ENCODE data around the gene UCMA. TPM values are rescaled to one million over a fixed set of nuclear protein-coding genes. Genes with fewer than 3 reads are reported as not detected.

UCMA gene
- total and polyA plus RNA-seq, 10 of the 15 experiments (the other 5 are each of a cell fraction or from before 2014, with no cell fraction given), result 0.15 TPM; not detected in 9

GRCh38 chr10:13253726-13254125 is 19.6 kb upstream of the UCMA start:
- ChIA-PET RAD21 (ENCODE audit: unreplicated experiment) (no interaction called here), SMC1A (ENCODE audit: uncharacterized antibody, unreplicated experiment) (no interaction called here), POLR2A (no interaction called here), CTCF (no interaction called here)
- in situ Hi-C loops (cut with MboI) (no loop called here), intact Hi-C loops (cut with micrococcal nuclease; ENCODE audit: unreplicated experiment) (no loop called here)
- no peak overlapping the region for H3K27ac ChIP-seq (ENCODE audit: control insufficient read depth, insufficient read depth)
- no peaks in the 10 kb centered on the region for H4K20me1 ChIP-seq (ENCODE audit: control insufficient read depth, insufficient read depth)
- H3K4me2 ChIP-seq (ENCODE audit: control insufficient read depth, insufficient read depth), result no peak overlapping the region
- no peaks in the 10 kb centered on the region for H3K4me1 ChIP-seq (ENCODE audit: control insufficient read depth, insufficient read depth, low read length)
- H3K79me2 ChIP-seq (ENCODE audit: control insufficient read depth, insufficient read depth, low read length), result no peaks in the 10 kb centered on the region
- H3K9me3 ChIP-seq (replicated peaks; ENCODE audit: control insufficient read depth, insufficient read depth, low read length), result no peaks in the 10 kb centered on the region
- ATAC-seq, result no peak
- no TSS peak for BruUV-seq (replicated peaks)
- H2AFZ ChIP-seq (ENCODE audit: control insufficient read depth, low read depth, low read length), result no peak overlapping the region
- H3K36me3 ChIP-seq (ENCODE audit: control insufficient read depth in 2 of 2, insufficient read depth in 2 of 2, low read length in 1 of 2), result no peaks in the 10 kb centered on the region
- H3K9ac ChIP-seq (ENCODE audit: control insufficient read depth, insufficient read depth, low read length), result no peak overlapping the region
- no peak for DNase-seq (ENCODE audit: low read depth, low spot score)
- no peak overlapping the region for H3K4me3 ChIP-seq
- no peaks in the 10 kb centered on the region; a peak in 1 of 4 replicates for H3K27me3 ChIP-seq (replicated peaks in 1 of 2; ENCODE audit: control insufficient read depth in 2 of 2, insufficient read depth in 2 of 2, low read length in 1 of 2)
- no peak for FAIRE-seq
- TF ChIP-seq SPI1 (IDR thresholded peaks at IDR 0.05; ENCODE audit: borderline replicate concordance, insufficient read depth, low read depth, low read length), result no peak
- TF ChIP-seq MTA2 (IDR thresholded peaks at IDR 0.05; ENCODE audit: low read depth), result no peak
- TF ChIP-seq EP300 (IDR thresholded peaks at IDR 0.05; ENCODE audit: borderline replicate concordance in 1 of 2, control insufficient read depth in 1 of 2, low read depth in 2 of 2, low read length in 2 of 2), result no peak
- TF ChIP-seq SP1 (IDR thresholded peaks at IDR 0.05; ENCODE audit: low read depth, low read length), result no peak
- TF ChIP-seq MEF2B (IDR thresholded peaks at IDR 0.05; ENCODE audit: partially characterized antibody, poor library complexity, severe bottlenecking), result no peak
- TF ChIP-seq SMAD5 (IDR thresholded peaks at IDR 0.05; ENCODE audit: low read depth), result no peak
- no peak for TF ChIP-seq ZNF217 (IDR thresholded peaks at IDR 0.05)
- no peak for TF ChIP-seq IKZF2 (IDR thresholded peaks at IDR 0.05)
- TF ChIP-seq SIX5 (IDR thresholded peaks at IDR 0.05; ENCODE audit: low read depth, low read length, severe bottlenecking), result no peak
- no peak for TF ChIP-seq BCL11A (IDR thresholded peaks at IDR 0.05; ENCODE audit: low read depth, low read length)
- TF ChIP-seq SIN3A (IDR thresholded peaks at IDR 0.05; ENCODE audit: low read depth, low read length), result no peak
- no peak for TF ChIP-seq ETV6 (conservative IDR thresholded peaks at IDR 0.05 in 1 of 2, IDR thresholded peaks at IDR 0.05 in 1 of 2; ENCODE audit: borderline replicate concordance in 1 of 2, low read depth in 1 of 2)
- no peak for TF ChIP-seq MYB (IDR thresholded peaks at IDR 0.05; ENCODE audit: borderline replicate concordance, low read depth, low read length)
- TF ChIP-seq SMC3 (IDR thresholded peaks at IDR 0.05; ENCODE audit: borderline replicate concordance, low read length), result no peak
- no peak for TF ChIP-seq ZNF207 (IDR thresholded peaks at IDR 0.05; ENCODE audit: borderline replicate concordance)
- no peak for TF ChIP-seq POLR2AphosphoS5 (IDR thresholded peaks at IDR 0.05; ENCODE audit: low read length)
- WGBS (ENCODE audit: insufficient coverage, insufficient replicate concordance, low lambda C conversion rate, missing lambda C conversion rate), result 62% methylated on average over 4 of the region's 4 CpGs
